B cell (primary cell): ENCODE data around the gene USP12.

Source experiments
- CTCF ChIP-seq: fragments of 200-600 bp; IDR thresholded peaks from one replicate; pipeline ENCODE4 v1.8.0; 2022; ENCODE audit warnings: antibody characterized with exemption, mild to moderate bottlenecking
- EZH2 ChIP-seq: IDR thresholded peaks from 2 replicates; pipeline ENCODE4 v1.6.1; 2012; ENCODE audit warnings: borderline replicate concordance, low read depth, mild to moderate bottlenecking, moderate library complexity, low read length; ENCODE audit not compliant: insufficient read depth, poor library complexity, severe bottlenecking

DNA sequence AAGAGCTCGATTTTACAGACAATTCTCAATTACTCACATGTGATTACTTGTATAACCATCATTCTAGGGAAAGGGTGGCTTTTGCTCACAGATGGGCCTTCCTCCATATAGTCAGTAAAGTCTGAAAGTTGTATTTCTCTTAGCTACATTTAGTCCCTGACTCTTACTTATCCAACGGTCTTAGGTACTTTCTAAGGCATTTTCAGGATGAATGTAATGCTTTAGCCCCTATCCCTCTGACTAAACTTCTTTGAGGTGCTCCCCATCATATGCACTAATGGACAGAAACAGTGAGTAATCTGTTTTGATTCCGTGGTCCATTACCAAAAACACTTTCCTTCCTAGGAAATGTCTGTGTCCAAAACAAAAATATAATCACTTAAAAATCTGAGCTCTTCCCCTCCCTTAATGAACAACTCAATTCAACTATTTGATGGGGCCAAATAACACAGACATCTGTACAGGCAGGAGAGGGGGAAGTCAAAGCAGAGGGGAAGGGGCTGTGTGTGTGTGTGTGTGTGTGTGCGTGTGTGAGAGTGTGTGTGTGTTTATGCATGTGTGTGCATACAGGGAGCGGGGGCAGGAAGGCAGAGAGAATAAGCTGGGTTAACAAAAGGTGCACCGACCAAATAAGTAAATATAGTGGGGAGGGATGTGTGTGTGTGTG lies 84.9 kb downstream of the USP12 start:
- TF ChIP-seq CTCF, result no peak
- no peak for TF ChIP-seq EZH2
